ENCODE results near the gene DMD. TPM values are rescaled to one million over a fixed set of nuclear protein-coding genes. Genes with fewer than 3 reads are reported as not detected.
"Not testable (repeated sequence)": the region's sequence is repeated elsewhere in the genome, so short reads cannot be mapped to it uniquely, and the experiment has no call there.

Gene DMD
- total RNA-seq, 2 experiments from 2014 or later = 0.14 to 0.37 TPM

- DNase-seq = no peak
- no peaks in the 10 kb centered on the region for H3K27me3 Mint-ChIP-seq (ENCODE audit: low read depth)
- no peaks in the 10 kb centered on the region for H3K4me1 Mint-ChIP-seq (ENCODE audit: low read depth)
- intact Hi-C loops (cut with micrococcal nuclease) = no loop called here
- no peak overlapping the region for H3K27ac Mint-ChIP-seq
- H3K9me3 Mint-ChIP-seq = no peaks in the 10 kb centered on the region
- CTCF ChIA-PET = no interaction called here
- H3K36me3 Mint-ChIP-seq (ENCODE audit: low read depth) = no peaks in the 10 kb centered on the region
- no peak overlapping the region for H3K4me3 Mint-ChIP-seq
These were observed 1705.0 kb downstream of the DMD start for GRCh38 chrX:31506360-31506759.

GRCh38 chrX:31500921-31501320 lies 1710.4 kb downstream of the DMD start:
- Mint-ChIP-seq H3K9me3 (no peaks in the 10 kb centered on the region), H3K4me1 (ENCODE audit: low read depth) (no peaks in the 10 kb centered on the region), H3K4me3 (no peak overlapping the region), H3K36me3 (ENCODE audit: low read depth) (no peaks in the 10 kb centered on the region), H3K27ac (no peak overlapping the region), H3K27me3 (ENCODE audit: low read depth) (no peaks in the 10 kb centered on the region)
- DNase-seq = no peak
- CTCF ChIA-PET = no interaction called here
- intact Hi-C loops (cut with micrococcal nuclease) = no loop called here

GRCh38 chrX:31499109-31499508 lies 1712.2 kb downstream of the DMD start:
- H3K9me3 Mint-ChIP-seq = no peaks in the 10 kb centered on the region
- no peaks in the 10 kb centered on the region for H3K36me3 Mint-ChIP-seq (ENCODE audit: low read depth)
- H3K27me3 Mint-ChIP-seq (ENCODE audit: low read depth) = no peaks in the 10 kb centered on the region
- intact Hi-C loops (cut with micrococcal nuclease) = no loop called here
- H3K27ac Mint-ChIP-seq = no peak overlapping the region
- no peak for DNase-seq
- CTCF ChIA-PET = no interaction called here
- no peaks in the 10 kb centered on the region for H3K4me1 Mint-ChIP-seq (ENCODE audit: low read depth)
- no peak overlapping the region for H3K4me3 Mint-ChIP-seq

DNA sequence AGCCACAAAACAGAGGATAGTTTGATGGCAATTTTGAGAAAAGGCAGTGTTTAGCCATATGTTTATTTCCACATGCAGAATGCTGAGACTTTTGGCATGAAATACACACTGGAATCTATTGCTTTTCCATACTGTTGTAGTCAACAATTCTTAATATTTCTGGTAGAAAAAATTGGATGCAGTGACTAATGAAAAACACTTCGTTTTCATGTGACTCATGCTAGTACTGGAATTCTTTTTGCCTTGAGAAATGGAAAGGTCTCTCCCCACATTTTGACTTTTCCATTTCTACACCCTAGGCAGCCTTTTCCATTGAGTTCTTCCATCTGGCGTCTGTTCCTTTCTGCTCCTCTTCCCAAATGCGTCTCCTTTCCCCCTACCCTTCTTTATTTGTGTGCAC lies 1714.3 kb downstream of the DMD start:
- no peaks in the 10 kb centered on the region for H3K4me1 Mint-ChIP-seq (ENCODE audit: low read depth)
- H3K4me3 Mint-ChIP-seq = no peak overlapping the region
- no peaks in the 10 kb centered on the region for H3K27me3 Mint-ChIP-seq (ENCODE audit: low read depth)
- no peak overlapping the region for H3K27ac Mint-ChIP-seq
- H3K9me3 Mint-ChIP-seq = no peaks in the 10 kb centered on the region
- intact Hi-C loops (cut with micrococcal nuclease) = no loop called here
- DNase-seq = no peak
- CTCF ChIA-PET = no interaction called here
- H3K36me3 Mint-ChIP-seq (ENCODE audit: low read depth) = no peaks in the 10 kb centered on the region

DNA sequence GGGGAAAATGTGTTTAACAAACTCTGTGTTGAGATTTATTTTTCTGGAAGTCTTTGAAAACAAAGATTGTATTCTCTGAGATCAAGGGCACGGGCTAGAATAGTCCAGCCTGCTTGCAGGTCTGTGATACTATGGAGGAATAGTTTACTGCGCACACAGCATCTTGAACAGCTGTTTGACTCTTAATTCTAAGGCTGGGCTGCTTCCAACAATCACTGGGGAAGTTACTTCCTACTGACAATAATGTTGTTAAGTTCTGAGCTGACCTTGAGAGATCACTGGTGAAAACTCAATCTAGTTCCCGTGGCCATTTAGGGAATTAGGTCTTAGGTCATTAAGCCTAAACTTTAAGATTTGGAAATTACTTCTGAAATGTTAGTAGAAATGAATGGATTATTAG lies 1723.4 kb downstream of the DMD start:
- intact Hi-C loops (cut with micrococcal nuclease) = no loop called here
- no peak for DNase-seq
- H3K36me3 Mint-ChIP-seq (ENCODE audit: low read depth) = no peaks in the 10 kb centered on the region
- no peak overlapping the region for H3K27ac Mint-ChIP-seq
- no peaks in the 10 kb centered on the region for H3K4me1 Mint-ChIP-seq (ENCODE audit: low read depth)
- no peaks in the 10 kb centered on the region for H3K9me3 Mint-ChIP-seq
- H3K4me3 Mint-ChIP-seq = no peak overlapping the region
- no peaks in the 10 kb centered on the region for H3K27me3 Mint-ChIP-seq (ENCODE audit: low read depth)
- CTCF ChIA-PET = no interaction called here

GRCh38 chrX:31483336-31483735 lies 1728.0 kb downstream of the DMD start:
- CTCF ChIA-PET = no interaction called here

DNA sequence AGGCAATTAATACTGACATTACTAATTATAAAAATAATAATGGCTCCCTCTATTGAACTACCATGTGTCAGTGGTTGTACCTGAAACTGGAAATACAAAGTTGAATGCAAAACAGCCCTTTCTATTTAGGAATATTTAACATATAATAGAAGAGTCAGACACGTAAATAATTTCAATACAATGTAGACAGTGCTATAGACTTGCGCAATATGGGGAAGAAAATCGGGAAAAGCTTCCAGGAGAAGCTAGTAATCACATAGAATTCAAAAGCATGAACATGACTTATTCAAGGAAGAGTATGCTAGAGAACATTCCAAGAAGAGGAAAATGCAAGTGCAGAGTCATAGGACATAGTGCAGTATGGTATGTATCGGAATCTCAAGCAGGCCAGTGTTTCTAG lies 1730.7 kb downstream of the DMD start:
- no peaks in the 10 kb centered on the region for H3K27me3 Mint-ChIP-seq (ENCODE audit: low read depth)
- H3K4me1 Mint-ChIP-seq (ENCODE audit: low read depth) = no peaks in the 10 kb centered on the region
- H3K9me3 Mint-ChIP-seq = no peaks in the 10 kb centered on the region
- no peak overlapping the region for H3K27ac Mint-ChIP-seq
- intact Hi-C loops (cut with micrococcal nuclease) = no loop called here
- no peak for DNase-seq
- H3K36me3 Mint-ChIP-seq (ENCODE audit: low read depth) = no peaks in the 10 kb centered on the region
- no peak overlapping the region for H3K4me3 Mint-ChIP-seq
- CTCF ChIA-PET = no interaction called here

More at GRCh38 chrX:31483336-31483735, 1728.0 kb downstream of the DMD start:
- H3K4me3 Mint-ChIP-seq = no peak overlapping the region
- no peaks in the 10 kb centered on the region for H3K4me1 Mint-ChIP-seq (ENCODE audit: low read depth)
- no peak overlapping the region for H3K27ac Mint-ChIP-seq
- no peaks in the 10 kb centered on the region for H3K27me3 Mint-ChIP-seq (ENCODE audit: low read depth)
- intact Hi-C loops (cut with micrococcal nuclease) = no loop called here
- H3K9me3 Mint-ChIP-seq = no peaks in the 10 kb centered on the region
- H3K36me3 Mint-ChIP-seq (ENCODE audit: low read depth) = no peaks in the 10 kb centered on the region
- DNase-seq = no peak

DNA sequence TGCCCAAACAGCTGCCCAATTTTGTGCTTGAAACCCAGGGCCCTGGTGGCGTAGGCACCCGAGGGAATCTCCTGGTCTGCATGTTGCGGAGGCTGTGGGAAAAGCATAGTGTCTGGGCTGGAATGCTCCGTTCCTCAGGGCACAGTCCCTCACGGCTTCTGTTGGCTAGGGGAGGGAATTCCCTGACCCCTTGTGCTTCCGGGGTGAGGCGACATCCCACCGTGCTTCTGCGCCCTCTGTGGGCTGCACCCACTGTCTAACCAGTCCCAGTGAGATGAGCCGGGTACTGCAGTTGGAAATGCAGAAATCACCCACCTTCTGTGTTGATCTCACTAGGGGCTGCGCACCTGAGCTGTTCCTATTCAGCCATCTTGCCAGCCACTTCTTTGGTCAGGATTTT lies 1740.1 kb downstream of the DMD start:
- Mint-ChIP-seq H3K4me3 (no peak overlapping the region), H3K27ac (no peak overlapping the region), H3K27me3 (ENCODE audit: low read depth) (no peaks in the 10 kb centered on the region), H3K4me1 (ENCODE audit: low read depth) (no peaks in the 10 kb centered on the region), H3K36me3 (ENCODE audit: low read depth) (no peaks in the 10 kb centered on the region), H3K9me3 (no peaks in the 10 kb centered on the region)
- intact Hi-C loops (cut with micrococcal nuclease) = no loop called here
- DNase-seq = no peak
- CTCF ChIA-PET = no interaction called here

- H3K36me3 Mint-ChIP-seq (ENCODE audit: low read depth); H3K27ac Mint-ChIP-seq; CTCF ChIA-PET; intact Hi-C loops (cut with micrococcal nuclease); H3K27me3 Mint-ChIP-seq (ENCODE audit: low read depth); H3K9me3 Mint-ChIP-seq; DNase-seq; H3K4me1 Mint-ChIP-seq (ENCODE audit: low read depth); H3K4me3 Mint-ChIP-seq: not testable (repeated sequence)
These were observed 1740.6 kb downstream of the DMD start for GRCh38 chrX:31470753-31471152.

GRCh38 chrX:31464306-31464915 lies 1746.9 kb downstream of the DMD start:
- no peak overlapping the region for H3K27ac Mint-ChIP-seq
- intact Hi-C loops (cut with micrococcal nuclease) = no loop called here
- no peaks in the 10 kb centered on the region for H3K9me3 Mint-ChIP-seq
- H3K27me3 Mint-ChIP-seq (ENCODE audit: low read depth) = no peaks in the 10 kb centered on the region
- CTCF ChIA-PET = interaction anchor here (0.6 kb wide), 1 partner anchor 14 kb away, joined by 3 read pairs; no protein-coding TSS in a partner anchor
- no peak for DNase-seq
- no peaks in the 10 kb centered on the region for H3K4me1 Mint-ChIP-seq (ENCODE audit: low read depth)
- H3K36me3 Mint-ChIP-seq (ENCODE audit: low read depth) = no peaks in the 10 kb centered on the region
- no peak overlapping the region for H3K4me3 Mint-ChIP-seq

DNA sequence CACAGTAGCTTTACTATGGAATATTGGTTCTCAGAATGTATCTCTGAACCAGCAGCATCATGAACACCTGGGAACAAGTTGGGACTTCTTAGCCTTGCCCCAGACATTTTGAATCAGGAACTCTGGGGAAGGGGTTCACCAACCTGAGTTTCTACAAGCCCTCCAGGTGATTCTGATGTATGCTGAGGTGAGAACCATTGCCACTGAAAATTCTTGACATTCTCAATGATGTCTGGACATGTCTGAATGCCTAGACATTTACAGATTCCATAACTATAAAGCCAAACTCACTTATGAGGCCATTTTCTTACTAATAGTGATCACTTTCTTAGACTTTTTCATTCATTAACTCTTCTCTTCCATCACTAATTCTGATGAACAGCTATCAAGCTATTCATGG lies 1750.1 kb downstream of the DMD start:
- intact Hi-C loops (cut with micrococcal nuclease) = no loop called here
- Mint-ChIP-seq H3K9me3 (no peaks in the 10 kb centered on the region), H3K36me3 (ENCODE audit: low read depth) (no peaks in the 10 kb centered on the region), H3K4me3 (no peak overlapping the region), H3K27me3 (ENCODE audit: low read depth) (no peaks in the 10 kb centered on the region), H3K27ac (no peak overlapping the region), H3K4me1 (ENCODE audit: low read depth) (no peaks in the 10 kb centered on the region)
- DNase-seq = no peak
- CTCF ChIA-PET = no interaction called here

DNA sequence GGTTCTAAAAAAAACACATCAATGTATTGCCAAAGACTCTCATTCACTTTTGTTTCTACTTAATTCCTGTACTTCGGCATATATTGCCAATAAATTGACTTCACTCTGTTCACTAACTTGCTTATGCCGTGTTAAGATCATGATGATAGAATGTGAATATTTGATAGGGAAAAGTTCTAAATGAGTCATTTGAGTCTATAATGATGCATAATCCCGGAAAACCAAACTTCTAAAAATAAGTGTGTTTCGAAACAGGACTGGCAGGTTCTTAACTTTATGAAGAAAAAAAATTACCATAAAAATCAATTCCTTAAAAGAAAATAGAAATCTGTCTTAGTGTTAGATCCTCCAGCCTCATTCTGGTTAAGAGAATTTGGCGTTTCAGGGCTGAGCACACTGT lies 1752.0 kb downstream of the DMD start:
- H3K27me3 Mint-ChIP-seq (ENCODE audit: low read depth) = no peaks in the 10 kb centered on the region
- no peak overlapping the region for H3K27ac Mint-ChIP-seq
- no peaks in the 10 kb centered on the region for H3K4me1 Mint-ChIP-seq (ENCODE audit: low read depth)
- H3K9me3 Mint-ChIP-seq = no peaks in the 10 kb centered on the region
- H3K4me3 Mint-ChIP-seq = no peak overlapping the region
- H3K36me3 Mint-ChIP-seq (ENCODE audit: low read depth) = no peaks in the 10 kb centered on the region
- CTCF ChIA-PET = no interaction called here
- no peak for DNase-seq
- intact Hi-C loops (cut with micrococcal nuclease) = no loop called here

GRCh38 chrX:31449965-31450364 lies 1761.4 kb downstream of the DMD start:
- Mint-ChIP-seq H3K9me3 (no peaks in the 10 kb centered on the region), H3K27me3 (ENCODE audit: low read depth) (no peaks in the 10 kb centered on the region), H3K27ac (no peak overlapping the region), H3K4me3 (no peak overlapping the region), H3K4me1 (ENCODE audit: low read depth) (no peaks in the 10 kb centered on the region), H3K36me3 (ENCODE audit: low read depth) (no peaks in the 10 kb centered on the region)
- CTCF ChIA-PET = interaction anchor here (0.6 kb wide), 1 partner anchor 15 kb away, joined by 3 read pairs; no protein-coding TSS in a partner anchor
- no peak for DNase-seq
- intact Hi-C loops (cut with micrococcal nuclease) = no loop called here

DNA sequence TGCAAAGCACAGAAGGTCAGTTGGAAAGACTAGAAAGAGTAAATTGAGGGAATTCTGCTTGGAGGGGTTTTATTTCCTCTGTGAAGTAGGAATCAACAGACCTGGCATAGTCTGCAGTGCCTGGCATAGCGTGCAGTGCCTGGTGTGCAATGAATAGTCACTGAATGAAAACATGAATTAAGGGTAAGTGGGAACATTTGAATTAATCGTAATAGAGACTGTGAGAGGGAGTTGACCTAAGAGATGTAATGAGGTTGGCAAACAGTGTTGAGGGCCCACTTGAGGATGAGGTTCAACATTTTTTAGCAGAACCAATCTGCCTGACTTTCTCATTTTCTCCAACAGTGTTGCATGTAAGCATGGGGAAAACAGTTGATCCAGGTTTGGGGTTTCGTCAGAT lies 1762.3 kb downstream of the DMD start:
- DNase-seq = no peak
- intact Hi-C loops (cut with micrococcal nuclease) = no loop called here
- H3K9me3 Mint-ChIP-seq = no peaks in the 10 kb centered on the region
- H3K27me3 Mint-ChIP-seq (ENCODE audit: low read depth) = no peaks in the 10 kb centered on the region
- no peak overlapping the region for H3K27ac Mint-ChIP-seq
- CTCF ChIA-PET = no interaction called here
- H3K36me3 Mint-ChIP-seq (ENCODE audit: low read depth) = no peaks in the 10 kb centered on the region
- no peaks in the 10 kb centered on the region for H3K4me1 Mint-ChIP-seq (ENCODE audit: low read depth)
- H3K4me3 Mint-ChIP-seq = no peak overlapping the region
